BE2C (cell line): ENCODE measurements around the gene ORC6.

Source experiments
- DNase-seq: peaks from one replicate; pipeline ENCODE4 v3.0.0-alpha.2; 2020
- H3K27me3 ChIP-seq: fragments of 250-450 bp; sonication (Bioruptor Pico); 2 replicates; pipeline ENCODE4 v1.5.1; 2020; ENCODE audit warnings: mild to moderate bottlenecking
- H3K36me3 ChIP-seq: fragments of 250-450 bp; sonication (Bioruptor Pico); 2 replicates; pipeline ENCODE4 v1.5.1; 2020; ENCODE audit warnings: mild to moderate bottlenecking
- H3K4me1 ChIP-seq: fragments of 250-450 bp; sonication (Bioruptor Pico); 2 replicates; pipeline ENCODE4 v1.5.1; 2020
- H3K4me3 ChIP-seq: 2 replicates; pipeline ENCODE4 v1.5.1; 2011; ENCODE audit warnings: low read depth, low read length
- H3K9me3 ChIP-seq: fragments of 250-450 bp; sonication (Bioruptor Pico); 2 replicates; pipeline ENCODE4 v1.5.1; 2020
- CTCF ChIP-seq: IDR thresholded peaks from 2 replicates; pipeline ENCODE4 v1.5.1; 2012; ENCODE audit warnings: mild to moderate bottlenecking, low read depth, low read length

The ORC6 gene

GRCh38 chr16:46727184-46727583, 37.7 kb downstream of the ORC6 start:
- H3K4me1 ChIP-seq = no peaks in the 10 kb centered on the region
- H3K9me3 ChIP-seq = no peaks in the 10 kb centered on the region
- TF ChIP-seq CTCF = no peak
- H3K36me3 ChIP-seq = no peaks in the 10 kb centered on the region
- H3K27me3 ChIP-seq = no peaks in the 10 kb centered on the region
- no peak overlapping the region for H3K4me3 ChIP-seq
- DNase-seq = no peak

GRCh38 chr16:46727630-46728029, 38.2 kb downstream of the ORC6 start:
- TF ChIP-seq CTCF = no peak
- H3K9me3 ChIP-seq = no peaks in the 10 kb centered on the region
- H3K27me3 ChIP-seq = no peaks in the 10 kb centered on the region
- peaks cover 4% of the 10 kb centered on the region; the same call in 1 of the 2 replicates for H3K4me1 ChIP-seq
- DNase-seq = no peak
- H3K4me3 ChIP-seq = no peak overlapping the region
- no peaks in the 10 kb centered on the region for H3K36me3 ChIP-seq

GRCh38 chr16:46728806-46729205, 39.3 kb downstream of the ORC6 start:
- TF ChIP-seq CTCF = no peak
- H3K36me3 ChIP-seq = no peaks in the 10 kb centered on the region
- no peak for DNase-seq

GRCh38 chr16:46729326-46729995, 40.0 kb downstream of the ORC6 start:
- DNase-seq = no peak
- Histone ChIP-seq H3K4me3 (no peak overlapping the region), H3K36me3 (no peaks in the 10 kb centered on the region), H3K4me1 (peaks cover 4% of the 10 kb centered on the region; the same call in 1 of the 2 replicates), H3K9me3 (no peaks in the 10 kb centered on the region), H3K27me3 (no peaks in the 10 kb centered on the region)
- TF ChIP-seq CTCF = no peak

More at GRCh38 chr16:46728806-46729205, 39.3 kb downstream of the ORC6 start:
- no peaks in the 10 kb centered on the region for H3K9me3 ChIP-seq
- H3K4me1 ChIP-seq = peaks cover 4% of the 10 kb centered on the region; the same call in 1 of the 2 replicates
- H3K4me3 ChIP-seq = no peak overlapping the region
- H3K27me3 ChIP-seq = no peaks in the 10 kb centered on the region

GRCh38 chr16:46730126-46730525, 40.7 kb downstream of the ORC6 start:
- Histone ChIP-seq H3K4me3 (no peak overlapping the region), H3K9me3 (no peaks in the 10 kb centered on the region), H3K36me3 (no peaks in the 10 kb centered on the region), H3K27me3 (no peaks in the 10 kb centered on the region), H3K4me1 (peaks cover 4% of the 10 kb centered on the region; the same call in 1 of the 2 replicates)
- TF ChIP-seq CTCF = no peak
- no peak for DNase-seq
